22Rv1 (cell line): ENCODE measurements around the gene SSH3.
A peak's percentile ranks its signal among the peaks of the same experiment; 100 is the strongest.

Experiments
- H3K27ac ChIP-seq: fragments of 450-650 bp; 2 replicates; pipeline ENCODE4 v1.5.1; 2017
- ZFX ChIP-seq: fragments of 450-650 bp; IDR thresholded peaks from 2 replicates; pipeline ENCODE4 v1.6.1; 2017; ENCODE audit warnings: antibody characterized with exemption, borderline replicate concordance
- TF ChIP-seq, protein P1 (sequence below): fragments of 450-650 bp; IDR thresholded peaks from 2 replicates; pipeline ENCODE4 v1.5.1; 2017; ENCODE audit warnings: mild to moderate bottlenecking

The SSH3 gene

GRCh38 chr11:67352546-67353316, 49.4 kb downstream of the SSH3 start:
- H3K27ac ChIP-seq = peak overlapping the region; percentile 88
- TF ChIP-seq, protein P1, sequence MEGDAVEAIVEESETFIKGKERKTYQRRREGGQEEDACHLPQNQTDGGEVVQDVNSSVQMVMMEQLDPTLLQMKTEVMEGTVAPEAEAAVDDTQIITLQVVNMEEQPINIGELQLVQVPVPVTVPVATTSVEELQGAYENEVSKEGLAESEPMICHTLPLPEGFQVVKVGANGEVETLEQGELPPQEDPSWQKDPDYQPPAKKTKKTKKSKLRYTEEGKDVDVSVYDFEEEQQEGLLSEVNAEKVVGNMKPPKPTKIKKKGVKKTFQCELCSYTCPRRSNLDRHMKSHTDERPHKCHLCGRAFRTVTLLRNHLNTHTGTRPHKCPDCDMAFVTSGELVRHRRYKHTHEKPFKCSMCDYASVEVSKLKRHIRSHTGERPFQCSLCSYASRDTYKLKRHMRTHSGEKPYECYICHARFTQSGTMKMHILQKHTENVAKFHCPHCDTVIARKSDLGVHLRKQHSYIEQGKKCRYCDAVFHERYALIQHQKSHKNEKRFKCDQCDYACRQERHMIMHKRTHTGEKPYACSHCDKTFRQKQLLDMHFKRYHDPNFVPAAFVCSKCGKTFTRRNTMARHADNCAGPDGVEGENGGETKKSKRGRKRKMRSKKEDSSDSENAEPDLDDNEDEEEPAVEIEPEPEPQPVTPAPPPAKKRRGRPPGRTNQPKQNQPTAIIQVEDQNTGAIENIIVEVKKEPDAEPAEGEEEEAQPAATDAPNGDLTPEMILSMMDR = no peak
- TF ChIP-seq ZFX = no peak

GRCh38 chr11:67353317-67354074, 50.2 kb downstream of the SSH3 start, which contains the start of gene POLD4:
TSS of gene POLD4 (minus strand) at chr11:67353546. CDS start at chr11:67353399, 147 bp downstream.
- no peak for TF ChIP-seq ZFX
- TF ChIP-seq, protein P1 = no peak
- H3K27ac ChIP-seq = peak within 1 kb of the TSS; percentile 88

DNA sequence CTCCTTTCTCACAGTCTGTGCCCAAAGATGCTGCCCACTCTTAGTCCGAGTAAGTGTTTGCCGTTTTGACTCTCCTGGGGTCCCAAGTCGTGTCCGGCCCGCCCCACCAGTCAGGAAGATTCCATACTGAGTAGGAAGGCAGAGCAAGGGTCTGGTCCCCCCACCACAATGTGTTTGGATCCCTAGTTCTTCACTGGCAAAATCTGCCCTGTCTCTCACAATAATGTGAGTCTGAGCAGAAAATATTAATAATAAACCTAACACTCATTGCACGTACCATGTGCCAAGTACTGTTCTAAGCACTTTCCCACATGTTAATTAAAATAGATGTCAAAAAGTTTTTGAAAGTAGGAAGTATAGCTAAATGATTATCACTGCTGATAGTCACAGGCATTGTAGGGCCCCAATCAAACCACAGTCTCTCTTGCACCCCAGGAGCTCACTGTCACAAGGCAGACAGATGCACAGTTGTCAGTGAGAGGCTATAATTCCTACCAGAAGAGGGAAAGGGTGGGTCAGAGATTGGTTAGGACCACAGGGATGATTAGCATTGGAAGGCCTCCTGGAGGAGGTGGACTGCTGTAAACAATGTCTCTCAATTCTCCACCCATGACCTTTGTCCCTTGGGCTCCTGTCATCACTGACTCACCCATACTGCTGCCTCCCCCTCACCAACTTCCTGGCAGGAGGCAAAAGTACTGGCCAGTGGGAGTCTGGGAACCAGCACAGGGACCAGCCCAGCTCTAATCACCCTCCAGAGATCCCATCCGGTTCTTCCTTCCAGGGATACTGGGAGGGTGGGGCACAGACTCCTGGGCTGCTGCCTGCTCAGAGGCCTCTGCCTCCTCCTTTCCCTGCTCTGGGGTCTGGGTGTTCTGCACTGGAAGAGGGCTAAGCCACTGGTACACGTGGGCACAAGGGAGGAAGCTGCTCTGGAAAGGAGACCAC, 51.0 kb downstream of the SSH3 start:
- TF ChIP-seq ZFX = no peak
- TF ChIP-seq, protein P1 = no peak
- peak overlapping the region; percentile 88 for H3K27ac ChIP-seq

- peak overlapping the region; percentile 88 for H3K27ac ChIP-seq
- TF ChIP-seq ZFX = no peak
- TF ChIP-seq, protein P1 = no peak
Observed at GRCh38 chr11:67355023-67355793, 51.9 kb downstream of the SSH3 start.

- peak overlapping the region; percentile 88 for H3K27ac ChIP-seq
- TF ChIP-seq ZFX = no peak
- TF ChIP-seq, protein P1 = no peak
Observed at GRCh38 chr11:67355794-67356386, 52.6 kb downstream of the SSH3 start.

DNA sequence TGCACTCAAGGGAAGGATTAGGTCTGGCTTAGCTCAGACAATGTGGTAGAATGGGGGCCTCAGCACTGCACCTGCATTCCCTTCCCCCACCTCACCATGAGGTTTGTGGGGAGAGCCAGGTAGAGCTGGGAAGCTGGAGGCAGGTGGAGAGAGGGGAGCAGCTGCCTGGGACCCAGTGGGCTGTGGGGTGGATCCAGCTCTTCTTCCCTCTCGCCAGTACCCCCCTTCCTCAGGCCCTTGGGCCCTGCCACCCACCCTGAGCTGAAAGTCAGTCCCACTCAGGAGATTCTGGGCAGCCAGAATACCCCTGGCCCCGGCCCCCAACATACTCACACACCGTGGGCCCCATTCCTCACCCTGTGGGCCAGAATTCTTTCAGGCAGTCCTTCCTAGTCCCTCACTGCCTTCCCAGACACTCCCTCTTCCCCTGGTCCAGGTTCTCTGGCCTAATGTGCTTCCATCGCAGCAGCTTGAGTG, 53.1 kb downstream of the SSH3 start:
- TF ChIP-seq, protein P1 = no peak
- no peak for TF ChIP-seq ZFX
- H3K27ac ChIP-seq = peak overlapping the region; percentile 88
